ENCODE measurements around the gene MASP1.

DNA sequence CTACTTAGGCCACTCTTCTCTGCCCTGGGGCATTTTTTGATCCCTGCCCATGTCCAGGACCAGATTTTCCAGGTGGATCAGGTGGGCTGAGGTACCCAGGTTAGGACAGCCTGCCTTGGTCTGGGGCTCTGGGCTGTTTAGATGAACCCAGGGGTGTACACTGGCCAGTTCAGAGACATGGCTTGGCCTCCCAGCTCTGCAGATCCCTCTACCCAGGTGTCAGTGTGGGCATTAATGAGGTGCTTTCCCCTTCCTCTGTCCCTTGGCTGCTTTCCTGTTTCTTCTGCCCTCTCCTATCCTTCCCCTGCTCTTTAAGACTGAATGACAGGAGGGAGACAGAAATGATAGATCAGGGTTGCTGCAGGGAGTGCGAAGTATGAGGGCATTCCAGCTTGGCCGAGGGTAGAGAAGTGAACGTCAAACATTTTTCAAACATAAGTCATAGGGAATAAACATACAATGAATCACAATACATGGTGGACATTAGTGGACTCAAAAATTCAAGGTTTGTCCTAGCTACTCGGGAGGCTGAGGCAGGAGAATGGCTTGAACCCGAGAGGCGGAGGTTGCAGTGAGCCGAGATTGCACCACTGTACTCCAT is 63.8 kb downstream of the MASP1 start:
- TF ChIP-seq, protein P1, sequence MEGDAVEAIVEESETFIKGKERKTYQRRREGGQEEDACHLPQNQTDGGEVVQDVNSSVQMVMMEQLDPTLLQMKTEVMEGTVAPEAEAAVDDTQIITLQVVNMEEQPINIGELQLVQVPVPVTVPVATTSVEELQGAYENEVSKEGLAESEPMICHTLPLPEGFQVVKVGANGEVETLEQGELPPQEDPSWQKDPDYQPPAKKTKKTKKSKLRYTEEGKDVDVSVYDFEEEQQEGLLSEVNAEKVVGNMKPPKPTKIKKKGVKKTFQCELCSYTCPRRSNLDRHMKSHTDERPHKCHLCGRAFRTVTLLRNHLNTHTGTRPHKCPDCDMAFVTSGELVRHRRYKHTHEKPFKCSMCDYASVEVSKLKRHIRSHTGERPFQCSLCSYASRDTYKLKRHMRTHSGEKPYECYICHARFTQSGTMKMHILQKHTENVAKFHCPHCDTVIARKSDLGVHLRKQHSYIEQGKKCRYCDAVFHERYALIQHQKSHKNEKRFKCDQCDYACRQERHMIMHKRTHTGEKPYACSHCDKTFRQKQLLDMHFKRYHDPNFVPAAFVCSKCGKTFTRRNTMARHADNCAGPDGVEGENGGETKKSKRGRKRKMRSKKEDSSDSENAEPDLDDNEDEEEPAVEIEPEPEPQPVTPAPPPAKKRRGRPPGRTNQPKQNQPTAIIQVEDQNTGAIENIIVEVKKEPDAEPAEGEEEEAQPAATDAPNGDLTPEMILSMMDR (conservative IDR thresholded peaks at IDR 0.05; ENCODE audit: low read length), result no peak
- no peak for TF ChIP-seq EZH2phosphoT487 (IDR thresholded peaks at IDR 0.05; ENCODE audit: borderline replicate concordance)

All from Loucy (cell line).